Adrenal gland (tissue), 12 donors: Measurements from ENCODE around the gene IL1RAPL1. TPM values are rescaled to one million over a fixed set of nuclear protein-coding genes. Genes with fewer than 3 reads are reported as not detected.

Experiments
- DNase-seq, 7 donors: peaks; one replicate each; pipeline ENCODE4 v3.0.0-alpha.2; 2019 to 2020
- H3K27ac ChIP-seq, 5 donors: fragments of 200-600 bp; sonication (generic) in 4 of 5; 1 replicate in 3 of 5; 2 replicates in 2 of 5; pipeline versions ENCODE4 v1.5.1 to v1.8.0; 2016 to 2020; ENCODE audit warnings: mild to moderate bottlenecking in 1 of 5
- H3K27me3 ChIP-seq: fragments of 200-600 bp; 2 replicates; pipeline ENCODE4 v1.8.0; 2021
- H3K36me3 ChIP-seq, 2 donors: fragments of 200-600 bp; replicated peaks in 1 of 2; 1 replicate in 1 of 2; 2 replicates in 1 of 2; pipeline versions ENCODE4 v1.5.1 to v1.8.0; 2018 to 2022
- H3K4me1 ChIP-seq, 2 donors: fragments of 200-600 bp; replicated peaks in 1 of 2; 1 replicate in 1 of 2; 2 replicates in 1 of 2; pipeline versions ENCODE4 v1.5.1 to v1.8.0; 2018 to 2021
- H3K4me3 ChIP-seq, 4 donors: fragments of 200-600 bp; sonication (generic) in 3 of 4; one replicate each; pipeline ENCODE4 v1.5.1; 2016 to 2018
- H3K9me3 ChIP-seq, 3 donors: fragments of 200-600 bp; sonication (generic) in 1 of 3; replicated peaks in 1 of 3; 1 replicate in 2 of 3; 2 replicates in 1 of 3; pipeline versions ENCODE4 v1.5.1 to v1.8.0; 2016 to 2021
- POLR2A ChIP-seq, 2 donors: fragments of 450-650 bp; IDR thresholded peaks; one replicate each; pipeline ENCODE4 v1.6.1; 2017; ENCODE audit warnings: antibody characterized with exemption in 2 of 2, mild to moderate bottlenecking in 2 of 2, moderate library complexity in 1 of 2
- WGBS, 4 donors: extraction: QIAGEN DNeasy Blood & Tissue Kit in 2 of 4; methylation state at CpG; one replicate each; pipeline versions ENCODE4 v1.1.5 to v1.1.7; 2013 to 2017; 5-methylcytosine and 5-hydroxymethylcytosine counted together
- intact Hi-C, 2 donors: fragments of 100-400 bp; cut with DNase I; formaldehyde crosslinking; loops; one replicate each; pipeline versions ENCODE4 v1.14.1 to v1.15.0; 2022 to 2023
- polyA plus RNA-seq, 3 donors: library from polyadenylated mRNA; stranded (reverse); fragments of 200-250 nt in 2 of 3; fragments of 350-450 nt in 1 of 3; fragmentation: Illumina TruSeq in 1 of 3; extraction: RNeasy Lipid Tissue Mini Kit (QIAGEN cat#74804) in 1 of 3; gene quantifications; one replicate each; pipeline ENCODE4 v1.2.3, GENCODE V29; 2013 to 2014
- total RNA-seq, 9 donors: library from RNA; depleted of rRNA in 4 of 9; stranded (reverse); fragments of >200 nt in 4 of 9; fragments of 120-200 nt in 1 of 9; fragmentation: NEBNext Ultra II Directional in 1 of 9; extraction: Animal tissue kit (Norgen Biotek cat#: 25700) in 1 of 9; gene quantifications; one replicate each; pipeline versions ENCODE4 v1.1.0 to v1.2.4, GENCODE V29; 2013 to 2023
- TF ChIP-seq, protein P1 (sequence below), 6 experiments: fragments of 450-650 bp in 4 of 6; fragments of 200-600 bp in 2 of 6; sonication (generic) in 1 of 6; IDR thresholded peaks; 1 replicate in 5 of 6; 2 replicates in 1 of 6; pipeline versions ENCODE4 v1.5.1 to v1.8.0; 2016 to 2021; ENCODE audit warnings: antibody characterized with exemption in 6 of 6, mild to moderate bottlenecking in 2 of 6, moderate library complexity in 1 of 6
- donor health status: healthy with polysubstance abuse.
- donor health status: Bipolar disorder and iron deficiency.
- donor health status: DM: yes; HTN: yes; CAD: no.
- donor health status: DM: no; HTN: no; CAD: no.
- donor health status: DM: no; HTN: no; CAD: no.
- donor health status: DM: yes; HTN: yes; CAD: no.

Gene IL1RAPL1
- total and polyA plus RNA-seq, 12 donors = 1.1 TPM; not detected in 11

DNA sequence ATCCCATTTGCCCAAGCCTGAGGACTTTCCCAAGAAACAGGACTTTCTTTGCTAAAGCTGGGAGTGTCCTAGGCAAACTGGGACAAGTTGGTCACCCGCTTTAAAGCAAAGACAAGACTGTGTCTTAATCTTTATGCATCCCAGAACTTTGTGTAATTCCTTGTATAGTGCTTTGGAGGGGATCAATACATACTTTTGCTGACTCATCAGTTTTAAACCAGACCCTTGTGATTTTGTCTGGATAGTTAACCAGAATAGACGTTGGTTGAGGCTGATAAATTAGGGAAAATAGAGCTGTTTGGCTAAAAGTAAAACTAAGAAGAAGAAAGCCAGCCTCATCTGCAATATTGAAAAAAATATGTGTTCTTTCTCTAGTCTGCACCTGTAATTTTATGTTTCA is 82.8 kb downstream of the IL1RAPL1 start:
- no peaks in the 10 kb centered on the region for H3K36me3 ChIP-seq
- DNase-seq = no peak
- no peaks in the 10 kb centered on the region for H3K27me3 ChIP-seq
- no peaks in the 10 kb centered on the region for H3K4me1 ChIP-seq
- WGBS, 4 donors = 42 to 65% (median 59%) methylated on average over 2 of the region's 2 CpGs
- no peak overlapping the region for H3K27ac ChIP-seq
- intact Hi-C loops = no loop called here
- H3K9me3 ChIP-seq = no peaks in the 10 kb centered on the region
- H3K4me3 ChIP-seq = no peak overlapping the region
- TF ChIP-seq, protein P1, sequence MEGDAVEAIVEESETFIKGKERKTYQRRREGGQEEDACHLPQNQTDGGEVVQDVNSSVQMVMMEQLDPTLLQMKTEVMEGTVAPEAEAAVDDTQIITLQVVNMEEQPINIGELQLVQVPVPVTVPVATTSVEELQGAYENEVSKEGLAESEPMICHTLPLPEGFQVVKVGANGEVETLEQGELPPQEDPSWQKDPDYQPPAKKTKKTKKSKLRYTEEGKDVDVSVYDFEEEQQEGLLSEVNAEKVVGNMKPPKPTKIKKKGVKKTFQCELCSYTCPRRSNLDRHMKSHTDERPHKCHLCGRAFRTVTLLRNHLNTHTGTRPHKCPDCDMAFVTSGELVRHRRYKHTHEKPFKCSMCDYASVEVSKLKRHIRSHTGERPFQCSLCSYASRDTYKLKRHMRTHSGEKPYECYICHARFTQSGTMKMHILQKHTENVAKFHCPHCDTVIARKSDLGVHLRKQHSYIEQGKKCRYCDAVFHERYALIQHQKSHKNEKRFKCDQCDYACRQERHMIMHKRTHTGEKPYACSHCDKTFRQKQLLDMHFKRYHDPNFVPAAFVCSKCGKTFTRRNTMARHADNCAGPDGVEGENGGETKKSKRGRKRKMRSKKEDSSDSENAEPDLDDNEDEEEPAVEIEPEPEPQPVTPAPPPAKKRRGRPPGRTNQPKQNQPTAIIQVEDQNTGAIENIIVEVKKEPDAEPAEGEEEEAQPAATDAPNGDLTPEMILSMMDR (IDR thresholded peaks at IDR 0.05) = no peak
- no peak for TF ChIP-seq POLR2A (IDR thresholded peaks at IDR 0.05)

DNA sequence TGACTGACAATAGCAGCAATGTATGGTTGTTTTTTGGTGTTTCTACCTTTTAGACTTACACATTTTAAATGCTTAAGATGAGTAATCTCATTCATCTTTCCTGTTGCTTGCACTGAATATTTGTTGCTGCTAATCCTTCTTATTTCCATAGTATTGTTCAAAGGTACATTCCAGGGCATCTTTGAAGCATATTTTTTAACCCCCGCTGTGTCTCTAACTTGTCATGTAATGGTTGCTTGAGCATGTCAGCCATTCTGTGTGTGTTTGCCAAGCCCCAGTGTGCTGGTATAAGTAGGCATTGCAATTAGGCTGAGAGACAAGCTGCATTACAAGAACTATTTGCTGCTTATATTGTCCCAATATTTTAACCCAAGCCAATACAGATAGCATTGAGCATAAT is 87.9 kb downstream of the IL1RAPL1 start:
- intact Hi-C loops = no loop called here
- Histone ChIP-seq H3K36me3 (no peaks in the 10 kb centered on the region), H3K9me3 (no peaks in the 10 kb centered on the region), H3K4me3 (no peak overlapping the region), H3K27me3 (no peaks in the 10 kb centered on the region), H3K4me1 (no peaks in the 10 kb centered on the region), H3K27ac (no peak overlapping the region)
- TF ChIP-seq, protein P1 (IDR thresholded peaks at IDR 0.05) = no peak
- TF ChIP-seq POLR2A (IDR thresholded peaks at IDR 0.05) = no peak
- no peak for DNase-seq
- WGBS, 4 donors = 0 to 73% (median 20%) methylated on average over 1 of the region's 1 CpG

DNA sequence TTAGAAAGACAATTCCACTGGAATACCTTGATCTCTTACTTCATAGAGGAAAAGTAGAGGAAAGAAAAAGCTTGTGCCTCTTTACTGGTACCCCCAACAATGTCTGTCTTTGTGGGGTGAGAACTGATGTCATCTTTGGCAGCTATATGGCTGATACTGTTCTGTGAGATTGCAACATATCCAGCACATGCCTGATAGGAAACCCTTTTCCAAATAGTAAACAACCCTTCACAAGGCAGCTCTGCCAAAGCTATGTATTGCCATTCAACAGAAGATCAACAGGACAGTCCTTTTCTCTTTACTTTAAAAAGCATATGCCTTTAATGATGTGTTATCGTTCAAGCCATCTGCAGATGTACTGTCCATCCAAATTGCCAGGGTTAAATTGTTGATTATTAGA is 105.9 kb downstream of the IL1RAPL1 start:
- no peak overlapping the region for H3K27ac ChIP-seq

DNA sequence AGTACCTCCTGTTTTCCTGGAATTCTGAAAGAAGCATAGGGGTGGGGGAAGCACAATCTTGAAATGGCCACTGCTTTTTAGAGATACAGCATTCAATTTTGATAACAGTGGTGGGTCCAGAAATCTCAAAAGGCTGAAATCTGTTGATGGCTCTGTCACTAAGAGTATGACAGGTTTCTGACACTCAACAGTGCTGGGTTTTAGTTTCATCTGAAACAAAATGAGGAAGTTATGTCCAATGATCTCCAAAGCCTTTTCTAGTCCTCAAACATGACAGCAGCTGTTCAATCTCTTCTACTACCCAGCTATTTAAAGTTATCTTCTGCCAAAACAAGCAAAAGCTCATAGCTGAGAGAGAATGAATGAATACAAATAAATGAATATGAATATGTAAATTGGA is 110.5 kb downstream of the IL1RAPL1 start:
- H3K36me3 ChIP-seq = no peaks in the 10 kb centered on the region
- no peak for DNase-seq
- intact Hi-C loops = no loop called here
- H3K27me3 ChIP-seq = peaks cover 7% of the 10 kb centered on the region
- no peaks in the 10 kb centered on the region for H3K4me1 ChIP-seq
- TF ChIP-seq POLR2A (IDR thresholded peaks at IDR 0.05) = no peak
- TF ChIP-seq, protein P1 (IDR thresholded peaks at IDR 0.05) = no peak
- H3K4me3 ChIP-seq = no peak overlapping the region
- H3K27ac ChIP-seq = no peak overlapping the region
- no peaks in the 10 kb centered on the region for H3K9me3 ChIP-seq

More for the DNA sequence above, 105.9 kb downstream of the IL1RAPL1 start:
- Histone ChIP-seq H3K27me3 (peaks cover 7% of the 10 kb centered on the region), H3K36me3 (no peaks in the 10 kb centered on the region), H3K4me3 (no peak overlapping the region), H3K9me3 (no peaks in the 10 kb centered on the region), H3K4me1 (no peaks in the 10 kb centered on the region)
- no peak for DNase-seq
- WGBS, 4 donors = 72 to 83% (median 80%) methylated on average over 1 of the region's 1 CpG
- no peak for TF ChIP-seq POLR2A (IDR thresholded peaks at IDR 0.05)
- TF ChIP-seq, protein P1 (IDR thresholded peaks at IDR 0.05) = no peak
- intact Hi-C loops = no loop called here
